HCT116 (cell line): ENCODE data around the gene LRRC3. TPM values are rescaled to one million over a fixed set of nuclear protein-coding genes. Genes with fewer than 3 reads are reported as not detected.

ENCODE experiments used
- ATAC-seq: fragments of 200-7000 bp; cut with Tn5 transposase; 2 replicates; pipeline ENCODE4 v1.9.1; 2020; ENCODE audit warnings: mild to moderate bottlenecking, moderate library complexity
- BruUV-seq: library from RNA; stranded (reverse); fragments of 400-500 nt; replicated peaks from 2 replicates; lab custom pipeline; 2021; lab: Mats Ljungman, UMichigan
- CTCF ChIA-PET: fragments of 300-600 bp; sonication (Branson Sonifier 250); formaldehyde crosslinking; loops from one replicate; lab custom pipeline; 2021; ENCODE audit warnings: antibody characterized with exemption; lab: Charles Lee
- POLR2A ChIA-PET: fragments of 300-600, 350-600 bp; sonication (Branson Sonifier 250); formaldehyde crosslinking; loops from one replicate; lab custom pipeline; 2021; ENCODE audit warnings: antibody characterized with exemption; lab: Charles Lee
- RAD21 ChIA-PET, 2 experiments: fragments of 300-600 bp; sonication (Branson Sonifier 250); formaldehyde crosslinking; loops; one replicate each; lab custom pipeline; 2023; ENCODE audit warnings: low total read pairs in 2 of 2; ENCODE audit not compliant: uncharacterized antibody in 2 of 2, unreplicated experiment in 2 of 2, low non-redundant PET in 1 of 2; lab: Charles Lee
- DNase-seq: peaks from one replicate; pipeline ENCODE4 v3.0.0-alpha.2; 2010; ENCODE audit warnings: low read depth, low spot score
- H2AFZ ChIP-seq: fragments of 200-600 bp; shearing (Covaris generic), sonication (generic); 2 replicates; pipeline ENCODE4 v1.6.1; 2017; ENCODE audit warnings: low read depth, mixed run types, mixed read lengths, antibody characterized with exemption, low read length; ENCODE audit not compliant: poor library complexity, severe bottlenecking
- H3K27ac ChIP-seq: 2 replicates; pipeline ENCODE4 v1.5.1; 2012; ENCODE audit warnings: low read depth, low read length
- H3K27me3 ChIP-seq: fragments of 200-600 bp; sonication (generic); 2 replicates; pipeline ENCODE4 v1.6.1; 2016; ENCODE audit warnings: mixed run types, low read length, mixed read lengths; ENCODE audit not compliant: insufficient read depth
- H3K36me3 ChIP-seq, 2 experiments: fragments of 200-500 bp in 1 of 2; fragments of 200-600 bp in 1 of 2; sonication (Bioruptor generic) in 1 of 2; sonication (generic) in 1 of 2; 2 replicates each; pipeline versions ENCODE4 v1.5.1 to v1.6.1; 2014 to 2016; ENCODE audit warnings: low read length in 2 of 2, inconsistent platforms in 1 of 2, mixed read lengths in 1 of 2, mixed run types in 1 of 2; ENCODE audit not compliant: insufficient read depth in 2 of 2, control insufficient read depth in 1 of 2
- H3K4me1 ChIP-seq, 2 experiments: fragments of 200-600 bp in 1 of 2; sonication (generic) in 1 of 2; 2 replicates each; pipeline versions ENCODE4 v1.5.1 to v1.6.1; 2012 to 2017; ENCODE audit warnings: low read length in 2 of 2, inconsistent platforms in 1 of 2, mild to moderate bottlenecking in 1 of 2, mixed read lengths in 1 of 2, mixed run types in 1 of 2, moderate library complexity in 1 of 2; ENCODE audit not compliant: insufficient read depth in 2 of 2, control insufficient read depth in 1 of 2
- H3K4me2 ChIP-seq: fragments of 200-600 bp; sonication (generic); 2 replicates; pipeline ENCODE4 v1.6.1; 2017; ENCODE audit warnings: mixed run types, low read length, mixed read lengths
- H3K4me3 ChIP-seq, 2 experiments: fragments of 200-600 bp in 1 of 2; sonication (generic) in 1 of 2; replicated peaks in 1 of 2; 2 replicates each; pipeline ENCODE4 v1.5.1; 2011 to 2016; ENCODE audit warnings: low read length in 2 of 2, control low read depth in 1 of 2, low read depth in 1 of 2, mild to moderate bottlenecking in 1 of 2, mixed read lengths in 1 of 2, mixed run types in 1 of 2
- H3K79me2 ChIP-seq: fragments of 200-600 bp; sonication (generic); 2 replicates; pipeline ENCODE4 v1.6.1; 2017; ENCODE audit warnings: mild to moderate bottlenecking, mixed run types, low read length, moderate library complexity, mixed read lengths; ENCODE audit not compliant: insufficient read depth
- H3K9ac ChIP-seq: fragments of 200-600 bp; sonication (generic); 2 replicates; pipeline ENCODE4 v1.6.1; 2016; ENCODE audit warnings: low read length, mixed read lengths
- H3K9me2 ChIP-seq: fragments of 200-600 bp; sonication (generic), shearing (Covaris generic); 2 replicates; pipeline ENCODE4 v1.6.1; 2017; ENCODE audit warnings: mixed run types, mild to moderate bottlenecking, moderate library complexity; ENCODE audit not compliant: insufficient read depth
- H3K9me3 ChIP-seq, 2 experiments: fragments of 200-500 bp in 1 of 2; fragments of 200-600 bp in 1 of 2; sonication (Bioruptor generic) in 1 of 2; sonication (generic) in 1 of 2; 2 replicates each; pipeline ENCODE4 v1.6.1; 2014 to 2017; ENCODE audit warnings: low read length in 2 of 2, mixed read lengths in 2 of 2, inconsistent platforms in 1 of 2, low read depth in 1 of 2, mild to moderate bottlenecking in 1 of 2, mixed run types in 1 of 2, moderate library complexity in 1 of 2; ENCODE audit not compliant: control insufficient read depth in 1 of 2, insufficient read depth in 1 of 2
- H4K20me1 ChIP-seq: fragments of 200-600 bp; sonication (generic), shearing (Covaris generic); 2 replicates; pipeline ENCODE4 v1.6.1; 2017; ENCODE audit warnings: mixed run types, mild to moderate bottlenecking, moderate library complexity; ENCODE audit not compliant: insufficient read depth
- CBX3 ChIP-seq: IDR thresholded peaks from 2 replicates; pipeline ENCODE4 v1.6.1; 2012; ENCODE audit warnings: low read depth
- CEBPB ChIP-seq: IDR thresholded peaks from 2 replicates; pipeline ENCODE4 v1.6.1; 2012; ENCODE audit warnings: low read depth
- ELF1 ChIP-seq: IDR thresholded peaks from 2 replicates; pipeline ENCODE4 v1.6.1; 2012; ENCODE audit warnings: low read depth, borderline replicate concordance
- EZH2 ChIP-seq: fragments of 200-600 bp; sonication (generic); IDR thresholded peaks from 2 replicates; pipeline ENCODE4 v1.6.1; 2017; ENCODE audit warnings: antibody characterized with exemption, mixed run types
- EZH2phosphoT487 ChIP-seq: fragments of 200-600 bp; IDR thresholded peaks from 2 replicates; pipeline ENCODE4 v1.6.1; 2018; ENCODE audit warnings: antibody characterized with exemption, borderline replicate concordance
- FOSL1 ChIP-seq: IDR thresholded peaks from 2 replicates; pipeline ENCODE4 v1.6.1; 2012; ENCODE audit warnings: low read depth
- POLR2AphosphoS5 ChIP-seq: IDR thresholded peaks from 2 replicates; pipeline ENCODE4 v1.6.1; 2011; ENCODE audit warnings: mild to moderate bottlenecking, low read depth, low read length, moderate library complexity
- RAD21 ChIP-seq: IDR thresholded peaks from 2 replicates; pipeline ENCODE4 v1.6.1; 2012; ENCODE audit warnings: low read depth, mild to moderate bottlenecking
- SP1 ChIP-seq: IDR thresholded peaks from 2 replicates; pipeline ENCODE4 v1.6.1; 2012; ENCODE audit warnings: low read depth
- SRF ChIP-seq: IDR thresholded peaks from 2 replicates; pipeline ENCODE4 v1.6.1; 2012; ENCODE audit warnings: low read depth
- intact Hi-C: fragments of 100-400 bp; cut with micrococcal nuclease; formaldehyde crosslinking; loops from 2 replicates; pipeline ENCODE4 v1.10.0; 2022
- total RNA-seq: library from RNA; stranded (reverse); gene quantifications from one replicate; pipeline ENCODE4 v1.2.1, GENCODE V29; 2021; ENCODE audit not compliant: unreplicated experiment
- TF ChIP-seq, protein P1 (sequence below), 3 experiments: fragments of 200-600 bp in 1 of 3; sonication (generic) in 1 of 3; IDR thresholded peaks in 2 of 3; conservative IDR thresholded peaks in 1 of 3; 2 replicates each; pipeline ENCODE4 v1.5.1; 2012 to 2017; ENCODE audit warnings: low read depth in 2 of 3, low read length in 2 of 3, antibody characterized with exemption in 1 of 3, borderline replicate concordance in 1 of 3, control low read depth in 1 of 3, mild to moderate bottlenecking in 1 of 3, mixed read lengths in 1 of 3, mixed run types in 1 of 3, moderate library complexity in 1 of 3; ENCODE audit not compliant: insufficient read depth in 1 of 3
- TF ChIP-seq, protein P2 (sequence below): IDR thresholded peaks from 2 replicates; pipeline ENCODE4 v1.6.1; 2012

Gene LRRC3
- total RNA-seq, 1 experiment from 2014 or later: 7.5 TPM

DNA sequence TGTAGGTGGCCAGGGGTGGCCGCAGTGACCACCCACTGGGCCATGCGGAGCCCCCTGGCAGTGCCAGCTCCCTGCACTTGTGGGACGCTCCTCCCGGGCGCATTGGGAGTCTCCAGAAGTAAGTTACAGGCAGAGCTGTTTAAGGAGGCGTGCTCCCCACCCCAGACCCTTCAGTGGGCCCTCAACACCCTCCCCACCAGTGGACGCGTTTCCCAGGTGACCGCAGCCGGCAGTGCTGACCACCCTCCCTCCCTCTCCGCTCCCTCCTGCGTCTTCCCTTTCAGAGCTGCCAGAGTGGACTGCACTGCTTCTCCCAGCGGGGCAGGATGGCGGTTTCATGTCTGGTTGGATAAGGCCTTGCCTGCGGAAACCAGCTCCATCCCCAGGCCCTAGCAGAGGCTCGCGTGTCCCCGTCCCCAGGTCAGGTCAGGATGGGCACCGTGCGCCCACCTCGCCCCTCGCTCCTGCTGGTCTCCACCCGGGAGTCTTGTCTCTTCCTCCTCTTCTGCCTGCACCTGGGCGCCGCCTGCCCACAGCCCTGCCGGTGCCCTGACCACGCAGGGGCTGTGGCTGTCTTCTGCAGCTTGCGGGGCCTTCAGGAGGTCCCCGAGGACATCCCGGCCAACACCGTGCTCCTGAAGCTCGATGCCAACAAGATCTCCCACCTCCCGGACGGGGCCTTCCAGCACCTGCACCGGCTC lies 1.1 kb downstream of the LRRC3 start:
- TF ChIP-seq, protein P1, sequence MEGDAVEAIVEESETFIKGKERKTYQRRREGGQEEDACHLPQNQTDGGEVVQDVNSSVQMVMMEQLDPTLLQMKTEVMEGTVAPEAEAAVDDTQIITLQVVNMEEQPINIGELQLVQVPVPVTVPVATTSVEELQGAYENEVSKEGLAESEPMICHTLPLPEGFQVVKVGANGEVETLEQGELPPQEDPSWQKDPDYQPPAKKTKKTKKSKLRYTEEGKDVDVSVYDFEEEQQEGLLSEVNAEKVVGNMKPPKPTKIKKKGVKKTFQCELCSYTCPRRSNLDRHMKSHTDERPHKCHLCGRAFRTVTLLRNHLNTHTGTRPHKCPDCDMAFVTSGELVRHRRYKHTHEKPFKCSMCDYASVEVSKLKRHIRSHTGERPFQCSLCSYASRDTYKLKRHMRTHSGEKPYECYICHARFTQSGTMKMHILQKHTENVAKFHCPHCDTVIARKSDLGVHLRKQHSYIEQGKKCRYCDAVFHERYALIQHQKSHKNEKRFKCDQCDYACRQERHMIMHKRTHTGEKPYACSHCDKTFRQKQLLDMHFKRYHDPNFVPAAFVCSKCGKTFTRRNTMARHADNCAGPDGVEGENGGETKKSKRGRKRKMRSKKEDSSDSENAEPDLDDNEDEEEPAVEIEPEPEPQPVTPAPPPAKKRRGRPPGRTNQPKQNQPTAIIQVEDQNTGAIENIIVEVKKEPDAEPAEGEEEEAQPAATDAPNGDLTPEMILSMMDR (IDR thresholded peaks at IDR 0.05 in 2 of 3, conservative IDR thresholded peaks at IDR 0.05 in 1 of 3; ENCODE audit: borderline replicate concordance in 1 of 3, insufficient read depth in 1 of 3, low read depth in 2 of 3, low read length in 2 of 3): 0 out of 6 replicates have a peak, but pooled peaks of 1 of the 3 experiments have one; percentile 1
- no peak for TF ChIP-seq CBX3
- TF ChIP-seq, all 23 proteins: peak for 1
- intact Hi-C loops: no loop called here
- peak overlapping the region; percentile 48 to 62 for H3K4me3 ChIP-seq
- ChIA-PET RAD21 (interaction anchor here in 1 of 2 experiments (0.8 kb wide), 1 partner anchor 159 kb away, joined by 4 read pairs; no protein-coding TSS in a partner anchor), CTCF (interaction anchor here (0.6 to 1.4 kb wide), 3 partner anchors 9 to 15 kb away, joined by 3 to 4 read pairs (median 4); no protein-coding TSS in a partner anchor), POLR2A (no interaction called here)
- H3K4me2 ChIP-seq: peak overlapping the region; percentile 90
- H3K4me1 ChIP-seq: peaks cover 6 to 10% of the 10 kb centered on the region in 2 experiments; a peak in 3 of 4 replicates
- H3K36me3 ChIP-seq: no peaks in the 10 kb centered on the region
- H4K20me1 ChIP-seq: no peaks in the 10 kb centered on the region
- ATAC-seq: no peak
- no peaks in the 10 kb centered on the region for H3K79me2 ChIP-seq
- H2AFZ ChIP-seq: no peak overlapping the region
- peak overlapping the region; percentile 24; the same call in 1 of the 2 replicates for H3K27ac ChIP-seq
- no peaks in the 10 kb centered on the region for H3K9me3 ChIP-seq
- TSS peak; percentile 15 for BruUV-seq
- DNase-seq: no peak
- no peaks in the 10 kb centered on the region for H3K9me2 ChIP-seq
- peaks cover 11% of the 10 kb centered on the region for H3K27me3 ChIP-seq
- H3K9ac ChIP-seq: peak overlapping the region; percentile 72

DNA sequence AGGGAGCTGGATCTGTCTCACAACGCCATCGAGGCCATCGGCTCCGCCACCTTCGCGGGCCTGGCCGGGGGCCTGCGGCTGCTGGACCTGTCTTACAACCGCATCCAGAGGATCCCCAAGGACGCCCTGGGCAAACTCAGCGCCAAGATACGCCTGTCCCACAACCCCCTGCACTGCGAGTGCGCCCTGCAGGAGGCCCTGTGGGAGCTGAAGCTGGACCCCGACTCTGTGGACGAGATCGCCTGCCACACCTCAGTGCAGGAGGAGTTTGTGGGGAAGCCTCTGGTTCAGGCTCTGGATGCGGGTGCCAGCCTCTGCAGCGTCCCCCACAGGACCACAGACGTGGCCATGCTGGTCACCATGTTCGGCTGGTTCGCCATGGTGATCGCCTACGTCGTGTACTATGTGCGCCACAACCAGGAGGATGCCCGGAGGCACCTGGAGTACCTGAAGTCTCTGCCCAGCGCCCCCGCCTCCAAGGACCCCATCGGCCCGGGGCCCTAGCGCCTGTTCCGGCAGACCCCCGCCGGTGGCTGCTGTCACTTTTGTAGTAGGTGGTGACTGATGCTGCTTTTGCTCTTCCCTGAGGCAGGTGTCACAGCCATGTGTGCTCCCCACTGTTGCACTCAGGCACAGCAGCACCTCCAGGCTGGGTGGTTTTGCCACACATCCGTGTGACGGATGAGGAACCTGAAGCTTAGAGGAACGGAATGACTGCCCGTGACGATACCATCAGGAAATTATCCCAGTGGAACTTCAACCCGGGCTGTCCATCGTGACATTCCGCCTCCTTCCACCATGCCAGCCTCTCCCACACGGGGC lies 1.8 kb downstream of the LRRC3 start:
- no peaks in the 10 kb centered on the region for H3K36me3 ChIP-seq
- H3K4me1 ChIP-seq: peaks cover 6 to 10% of the 10 kb centered on the region in 2 experiments; a peak in 3 of 4 replicates
- no peaks in the 10 kb centered on the region for H3K9me3 ChIP-seq
- DNase-seq (no peak), ATAC-seq (no peak)
- peaks cover 4% of the 10 kb centered on the region; the same call in 1 of the 2 replicates for H3K27me3 ChIP-seq
- H3K9ac ChIP-seq: no peak overlapping the region
- H3K27ac ChIP-seq: no peak overlapping the region
- H2AFZ ChIP-seq: no peak overlapping the region
- H3K79me2 ChIP-seq: no peaks in the 10 kb centered on the region
- RAD21 ChIA-PET: no interaction called here
- no peak overlapping the region for H3K4me3 ChIP-seq
- H3K9me2 ChIP-seq: no peaks in the 10 kb centered on the region
- CTCF ChIA-PET: interaction anchor here (1.4 kb wide), 1 partner anchor 16 kb away, joined by 3 read pairs; no protein-coding TSS in a partner anchor
- POLR2A ChIA-PET: no interaction called here
- TF ChIP-seq ELF1 (no peak), EZH2phosphoT487 (no peak), POLR2AphosphoS5 (no peak), FOSL1 (no peak), RAD21 (no peak), CEBPB (no peak), SRF (no peak), SP1 (no peak), EZH2 (no peak)
- TF ChIP-seq, protein P2, sequence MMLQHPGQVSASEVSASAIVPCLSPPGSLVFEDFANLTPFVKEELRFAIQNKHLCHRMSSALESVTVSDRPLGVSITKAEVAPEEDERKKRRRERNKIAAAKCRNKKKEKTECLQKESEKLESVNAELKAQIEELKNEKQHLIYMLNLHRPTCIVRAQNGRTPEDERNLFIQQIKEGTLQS: no peak
- TF ChIP-seq, protein P1 (IDR thresholded peaks at IDR 0.05 in 2 of 3, conservative IDR thresholded peaks at IDR 0.05 in 1 of 3; ENCODE audit: borderline replicate concordance in 1 of 3, insufficient read depth in 1 of 3, low read depth in 2 of 3, low read length in 2 of 3): no peak
- no TSS peak for BruUV-seq
- intact Hi-C loops: no loop called here
- H3K4me2 ChIP-seq: no peak overlapping the region
- H4K20me1 ChIP-seq: no peaks in the 10 kb centered on the region
